Hepatocyte (in vitro differentiated cells): ENCODE measurements around the gene TP53I13. TPM values are rescaled to one million over a fixed set of nuclear protein-coding genes. Genes with fewer than 3 reads are reported as not detected.

Source experiments
- DNase-seq: peaks from one replicate; pipeline ENCODE4 v3.0.0-alpha.2; 2016; ENCODE audit warnings: low spot score
- H2AFZ ChIP-seq: fragments of 200-600 bp; sonication (generic); 2 replicates; pipeline ENCODE4 v1.6.0; 2016; ENCODE audit warnings: antibody characterized with exemption, mild to moderate bottlenecking
- H3K27ac ChIP-seq: fragments of 200-600 bp; sonication (generic); 2 replicates; pipeline ENCODE4 v1.5.1; 2016; ENCODE audit warnings: mild to moderate bottlenecking
- H3K27me3 ChIP-seq: fragments of 200-600 bp; sonication (generic); 2 replicates; pipeline ENCODE4 v1.6.1; 2016
- H3K36me3 ChIP-seq: fragments of 200-600 bp; sonication (generic); replicated peaks from 2 replicates; pipeline ENCODE4 v1.5.1; 2016; ENCODE audit warnings: low read depth; ENCODE audit not compliant: insufficient read depth
- H3K4me1 ChIP-seq: fragments of 200-600 bp; sonication (generic); 2 replicates; pipeline ENCODE4 v1.5.1; 2016; ENCODE audit warnings: mild to moderate bottlenecking, moderate library complexity; ENCODE audit not compliant: insufficient read depth
- H3K4me2 ChIP-seq: fragments of 200-600 bp; sonication (generic); 2 replicates; pipeline ENCODE4 v1.6.0; 2016
- H3K4me3 ChIP-seq: fragments of 200-600 bp; sonication (generic); 2 replicates; pipeline ENCODE4 v1.5.1; 2016; ENCODE audit warnings: mild to moderate bottlenecking
- H3K79me2 ChIP-seq: fragments of 200-600 bp; sonication (generic); 2 replicates; pipeline ENCODE4 v1.6.0; 2017; ENCODE audit warnings: mild to moderate bottlenecking
- H3K9me2 ChIP-seq: fragments of 200-600 bp; sonication (generic); replicated peaks from 2 replicates; pipeline ENCODE4 v1.6.0; 2017; ENCODE audit warnings: mild to moderate bottlenecking; ENCODE audit not compliant: insufficient read depth
- H3K9me3 ChIP-seq: fragments of 200-600 bp; sonication (generic); 2 replicates; pipeline ENCODE4 v1.5.1; 2016; ENCODE audit warnings: low read depth, mild to moderate bottlenecking
- H4K20me1 ChIP-seq: fragments of 200-600 bp; sonication (generic); 2 replicates; pipeline ENCODE4 v1.6.0; 2016; ENCODE audit warnings: mild to moderate bottlenecking; ENCODE audit not compliant: insufficient read depth, poor library complexity, severe bottlenecking
- EZH2 ChIP-seq: fragments of 200-600 bp; sonication (generic); IDR thresholded peaks from 2 replicates; pipeline ENCODE4 v1.6.1; 2016; ENCODE audit warnings: antibody characterized with exemption, mild to moderate bottlenecking, borderline replicate concordance
- EZH2phosphoT487 ChIP-seq: fragments of 200-600 bp; sonication (generic); IDR thresholded peaks from one replicate; pipeline ENCODE4 v1.6.1; 2018; ENCODE audit warnings: antibody characterized with exemption, mild to moderate bottlenecking, low read depth, moderate library complexity; ENCODE audit not compliant: unreplicated experiment, severe bottlenecking
- WGBS: methylation state at CpG from one replicate; pipeline ENCODE4 v1.1.6; 2016; ENCODE audit warnings: low lambda C conversion rate; ENCODE audit errors: missing lambda C conversion rate; 5-methylcytosine and 5-hydroxymethylcytosine counted together
- polyA plus RNA-seq: library from polyadenylated mRNA; unstranded; fragments of >200 nt; fragmentation: Nextera tagmentation; extraction: Ambion mirVana; gene quantifications from 2 replicates; pipeline ENCODE4 v1.2.1, GENCODE V29; 2016
- total RNA-seq: library from RNA; depleted of rRNA; stranded (reverse); fragments of >200 nt; gene quantifications from 2 replicates; pipeline ENCODE4 v1.2.3, GENCODE V29; 2014
- TF ChIP-seq, protein P1 (sequence below): fragments of 200-600 bp; sonication (generic); IDR thresholded peaks from 2 replicates; pipeline ENCODE4 v1.5.1; 2016; ENCODE audit warnings: antibody characterized with exemption, mild to moderate bottlenecking; ENCODE audit not compliant: poor library complexity

The TP53I13 gene
- total and polyA plus RNA-seq, 2 experiments from 2014 or later = 43.4 to 92.9 TPM

DNA sequence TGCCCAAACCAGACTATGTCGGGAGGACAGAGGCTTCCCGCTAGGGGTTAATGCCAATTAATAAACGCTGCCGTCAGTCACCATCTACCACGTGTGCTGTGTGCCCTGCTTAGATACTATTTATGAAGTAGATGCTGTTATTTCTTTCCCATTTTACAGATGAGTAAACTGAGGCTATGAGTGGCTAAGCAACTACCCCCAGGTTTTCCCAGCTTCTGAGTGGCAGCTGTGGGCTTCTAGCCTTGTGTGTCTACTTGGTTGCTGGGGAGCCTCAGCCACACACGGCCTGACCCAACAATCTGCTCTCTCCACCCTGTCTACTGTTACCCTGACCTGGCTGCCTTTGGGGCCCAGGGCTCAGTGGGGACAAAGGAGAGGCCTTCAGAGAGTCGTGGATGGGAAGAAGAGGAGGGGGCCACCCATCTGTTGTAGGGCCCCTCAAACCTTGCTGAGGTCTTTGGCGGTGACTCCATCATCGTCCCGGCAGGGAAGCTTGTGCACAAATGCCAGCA, 13.8 kb downstream of the TP53I13 start:
- Histone ChIP-seq H3K27me3 (no peaks in the 10 kb centered on the region), H2AFZ (no peak overlapping the region), H3K9me3 (no peaks in the 10 kb centered on the region), H3K4me1 (no peaks in the 10 kb centered on the region), H3K9me2 (no peaks in the 10 kb centered on the region), H4K20me1 (peaks cover 28% of the 10 kb centered on the region), H3K4me2 (no peak overlapping the region), H3K4me3 (no peak overlapping the region), H3K79me2 (peaks cover 39% of the 10 kb centered on the region), H3K27ac (no peak overlapping the region), H3K36me3 (no peaks in the 10 kb centered on the region)
- no peak for DNase-seq
- 93% methylated on average over 10 of the region's 10 CpGs for WGBS
- TF ChIP-seq EZH2 (no peak), EZH2phosphoT487 (no peak)
- TF ChIP-seq, protein P1, sequence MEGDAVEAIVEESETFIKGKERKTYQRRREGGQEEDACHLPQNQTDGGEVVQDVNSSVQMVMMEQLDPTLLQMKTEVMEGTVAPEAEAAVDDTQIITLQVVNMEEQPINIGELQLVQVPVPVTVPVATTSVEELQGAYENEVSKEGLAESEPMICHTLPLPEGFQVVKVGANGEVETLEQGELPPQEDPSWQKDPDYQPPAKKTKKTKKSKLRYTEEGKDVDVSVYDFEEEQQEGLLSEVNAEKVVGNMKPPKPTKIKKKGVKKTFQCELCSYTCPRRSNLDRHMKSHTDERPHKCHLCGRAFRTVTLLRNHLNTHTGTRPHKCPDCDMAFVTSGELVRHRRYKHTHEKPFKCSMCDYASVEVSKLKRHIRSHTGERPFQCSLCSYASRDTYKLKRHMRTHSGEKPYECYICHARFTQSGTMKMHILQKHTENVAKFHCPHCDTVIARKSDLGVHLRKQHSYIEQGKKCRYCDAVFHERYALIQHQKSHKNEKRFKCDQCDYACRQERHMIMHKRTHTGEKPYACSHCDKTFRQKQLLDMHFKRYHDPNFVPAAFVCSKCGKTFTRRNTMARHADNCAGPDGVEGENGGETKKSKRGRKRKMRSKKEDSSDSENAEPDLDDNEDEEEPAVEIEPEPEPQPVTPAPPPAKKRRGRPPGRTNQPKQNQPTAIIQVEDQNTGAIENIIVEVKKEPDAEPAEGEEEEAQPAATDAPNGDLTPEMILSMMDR = no peak

DNA sequence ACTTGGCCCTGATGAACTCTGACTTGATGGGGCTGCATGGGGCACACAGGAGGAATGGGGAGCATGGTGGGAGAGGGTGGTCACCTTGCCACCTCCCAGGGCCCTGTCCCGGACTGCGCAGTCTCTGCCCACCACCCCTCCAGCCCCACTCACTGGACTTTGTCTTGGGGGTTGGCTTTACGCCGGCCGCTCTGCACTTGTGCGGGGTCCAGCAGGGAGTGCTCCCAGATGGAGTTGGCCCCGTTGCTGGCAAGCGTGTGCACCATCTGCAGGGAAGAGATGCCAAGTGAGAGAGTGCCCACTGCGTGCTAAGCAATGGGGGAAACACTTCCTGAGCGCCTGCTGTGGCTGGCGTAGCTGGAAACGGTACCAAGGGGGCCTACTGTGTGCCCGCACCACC, 14.3 kb downstream of the TP53I13 start:
- Histone ChIP-seq H4K20me1 (peaks cover 33% of the 10 kb centered on the region), H3K9me2 (no peaks in the 10 kb centered on the region), H3K27me3 (no peaks in the 10 kb centered on the region), H3K4me1 (peaks cover 4% of the 10 kb centered on the region), H3K36me3 (no peaks in the 10 kb centered on the region), H3K79me2 (peaks cover 44% of the 10 kb centered on the region), H2AFZ (no peak overlapping the region), H3K4me3 (no peak overlapping the region), H3K27ac (no peak overlapping the region), H3K4me2 (no peak overlapping the region), H3K9me3 (no peaks in the 10 kb centered on the region)
- TF ChIP-seq EZH2phosphoT487 (no peak), EZH2 (no peak)
- TF ChIP-seq, protein P1 = no peak
- 97% methylated on average over 13 of the region's 13 CpGs for WGBS
- DNase-seq = no peak

DNA sequence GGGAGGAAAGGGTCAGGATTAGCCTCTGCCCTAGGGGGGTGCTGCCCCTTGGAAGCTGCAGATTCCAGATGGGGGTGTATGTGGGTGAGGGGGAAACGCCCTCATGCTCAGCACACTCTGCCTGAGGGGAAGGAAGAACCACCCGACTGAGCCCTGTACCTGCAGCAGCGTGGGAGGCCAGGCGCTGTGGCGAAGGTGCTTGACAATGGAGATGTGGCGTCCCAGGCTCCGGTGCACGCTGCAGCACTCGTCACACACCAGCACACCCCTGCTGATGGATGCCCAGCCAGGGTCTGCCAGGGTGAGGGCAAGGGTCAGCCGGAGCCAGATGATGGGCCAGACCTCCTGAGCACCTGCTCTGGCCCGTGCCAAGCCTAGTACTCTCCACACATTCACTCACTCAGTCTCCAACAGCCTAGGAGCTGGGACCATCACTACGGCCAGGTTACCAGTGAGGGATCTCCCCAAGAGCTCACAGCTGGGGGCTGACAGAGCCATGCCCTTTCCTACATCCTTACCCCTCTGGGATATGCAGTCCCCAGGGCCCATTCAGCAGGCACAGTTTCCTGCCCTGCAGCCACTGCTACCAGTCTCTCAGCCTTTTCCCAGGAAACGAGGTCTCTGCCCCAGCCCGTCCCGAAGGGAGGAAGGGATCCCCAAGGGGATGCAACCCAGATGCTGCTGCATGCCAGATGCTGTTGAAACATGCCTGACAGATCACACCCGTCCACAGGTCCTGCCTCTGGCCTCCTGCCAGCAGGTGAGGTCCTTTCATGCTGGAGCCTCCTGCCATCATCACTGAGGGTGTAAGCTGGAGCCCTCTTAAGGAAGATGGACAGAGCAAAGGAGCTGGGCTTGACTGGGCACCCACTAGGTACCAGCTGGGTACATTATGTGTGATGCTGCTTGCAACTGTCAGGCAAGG, 15.1 kb downstream of the TP53I13 start:
- Histone ChIP-seq H3K27ac (no peak overlapping the region), H3K36me3 (no peaks in the 10 kb centered on the region), H3K4me2 (no peak overlapping the region), H3K9me2 (no peaks in the 10 kb centered on the region), H3K4me3 (no peak overlapping the region), H3K79me2 (peaks cover 52% of the 10 kb centered on the region), H4K20me1 (peaks cover 41% of the 10 kb centered on the region), H3K4me1 (peaks cover 10% of the 10 kb centered on the region), H3K9me3 (no peaks in the 10 kb centered on the region), H2AFZ (no peak overlapping the region), H3K27me3 (no peaks in the 10 kb centered on the region)
- no peak for TF ChIP-seq EZH2phosphoT487
- TF ChIP-seq EZH2 = no peak
- TF ChIP-seq, protein P1 = no peak
- no peak for DNase-seq
- WGBS = 94% methylated on average over 16 of the region's 16 CpGs
